Neuronal stem cell (in vitro differentiated cells): ENCODE results near the gene ZNRF4.

Experiments used
- DNase-seq: peaks from one replicate; pipeline ENCODE4 v3.0.0-alpha.2; 2013; ENCODE audit warnings: low spot score
- H2AFZ ChIP-seq: one replicate; pipeline ENCODE4 v1.6.1; 2013; ENCODE audit warnings: mild to moderate bottlenecking, low read length, inconsistent platforms
- H2AK5ac ChIP-seq: 2 replicates; pipeline ENCODE4 v1.6.1; 2013; ENCODE audit warnings: low read depth, mild to moderate bottlenecking, inconsistent platforms, low read length, moderate library complexity, mixed read lengths
- H2BK120ac ChIP-seq: 2 replicates; pipeline ENCODE4 v1.6.1; 2013; ENCODE audit warnings: low read depth, mild to moderate bottlenecking, inconsistent platforms, low read length, moderate library complexity, mixed read lengths
- H2BK12ac ChIP-seq: one replicate; pipeline ENCODE4 v1.6.1; 2013; ENCODE audit warnings: low read length, inconsistent platforms
- H2BK15ac ChIP-seq: 2 replicates; pipeline ENCODE4 v1.6.1; 2013; ENCODE audit warnings: mild to moderate bottlenecking, low read length, inconsistent platforms, mixed read lengths
- H2BK5ac ChIP-seq: one replicate; pipeline ENCODE4 v1.6.1; 2013; ENCODE audit warnings: inconsistent platforms, mild to moderate bottlenecking, low read length, moderate library complexity
- H3K14ac ChIP-seq: one replicate; pipeline ENCODE4 v1.6.1; 2013; ENCODE audit warnings: low read length, inconsistent platforms
- H3K18ac ChIP-seq: 2 replicates; pipeline ENCODE4 v1.6.1; 2013; ENCODE audit warnings: low read length, inconsistent platforms
- H3K23ac ChIP-seq: 2 replicates; pipeline ENCODE4 v1.6.1; 2013; ENCODE audit warnings: low read depth, mild to moderate bottlenecking, mixed read lengths, low read length, inconsistent platforms; ENCODE audit not compliant: poor library complexity
- H3K27ac ChIP-seq: replicated peaks from 3 replicates; pipeline ENCODE4 v1.5.1; 2013; ENCODE audit warnings: low read length, inconsistent platforms
- H3K27me3 ChIP-seq, 3 experiments: 2 replicates each; pipeline ENCODE4 v1.6.1; 2013; ENCODE audit warnings: low read length in 3 of 3, mild to moderate bottlenecking in 2 of 3, inconsistent platforms in 1 of 3, low read depth in 1 of 3, mixed read lengths in 1 of 3, moderate library complexity in 1 of 3; ENCODE audit not compliant: control insufficient read depth in 3 of 3, insufficient read depth in 3 of 3
- H3K36me3 ChIP-seq, 2 donors: replicated peaks in 1 of 2; 2 replicates each; pipeline ENCODE4 v1.6.1; 2013; ENCODE audit warnings: low read length in 2 of 2; ENCODE audit not compliant: control insufficient read depth in 2 of 2, insufficient read depth in 2 of 2
- H3K4ac ChIP-seq: 2 replicates; pipeline ENCODE4 v1.6.1; 2013; ENCODE audit warnings: inconsistent platforms, mild to moderate bottlenecking, low read length, moderate library complexity
- H3K4me1 ChIP-seq, 2 donors: 1 replicate in 1 of 2; 2 replicates in 1 of 2; pipeline ENCODE4 v1.6.1; 2013; ENCODE audit warnings: low read length in 2 of 2, low read depth in 1 of 2; ENCODE audit not compliant: control insufficient read depth in 2 of 2, insufficient read depth in 1 of 2
- H3K4me2 ChIP-seq: one replicate; pipeline ENCODE4 v1.6.1; 2013; ENCODE audit warnings: mild to moderate bottlenecking, low read length, inconsistent platforms; ENCODE audit not compliant: insufficient read depth, poor library complexity, severe bottlenecking
- H3K4me3 ChIP-seq, 2 donors: 2 replicates each; pipeline ENCODE4 v1.5.1; 2013; ENCODE audit warnings: low read length in 2 of 2, mild to moderate bottlenecking in 2 of 2, inconsistent platforms in 1 of 2, moderate library complexity in 1 of 2
- H3K79me1 ChIP-seq: one replicate; pipeline ENCODE4 v1.6.1; 2013; ENCODE audit warnings: low read depth, mild to moderate bottlenecking, inconsistent platforms, low read length, moderate library complexity
- H3K9ac ChIP-seq: one replicate; pipeline ENCODE4 v1.6.1; 2013; ENCODE audit warnings: mild to moderate bottlenecking, low read depth, low read length, inconsistent platforms; ENCODE audit not compliant: poor library complexity
- H3K9me3 ChIP-seq, 2 donors: replicated peaks in 1 of 2; 2 replicates each; pipeline versions ENCODE3 to v1.6.1; 2013; ENCODE audit warnings: low read length in 2 of 2, mild to moderate bottlenecking in 2 of 2, inconsistent platforms in 1 of 2, low read depth in 1 of 2, mixed read lengths in 1 of 2, moderate library complexity in 1 of 2; ENCODE audit not compliant: control insufficient read depth in 2 of 2, insufficient read depth in 1 of 2
- H4K8ac ChIP-seq: one replicate; pipeline ENCODE4 v1.6.1; 2013; ENCODE audit warnings: low read depth, mild to moderate bottlenecking, inconsistent platforms, low read length, moderate library complexity
- H4K91ac ChIP-seq: one replicate; pipeline ENCODE4 v1.6.1; 2013; ENCODE audit warnings: low read length, low read depth, mild to moderate bottlenecking, inconsistent platforms; ENCODE audit not compliant: poor library complexity
- WGBS, 2 donors: extraction: QIAGEN DNeasy Blood & Tissue Kit; methylation state at CpG; one replicate each; pipeline ENCODE4 v1.1.7; 2013; ENCODE audit warnings: missing lambda C conversion rate in 2 of 2, mixed read lengths in 1 of 2; ENCODE audit not compliant: insufficient read length in 2 of 2, insufficient replicate concordance in 1 of 2; ENCODE audit errors: extremely low coverage in 2 of 2; 5-methylcytosine and 5-hydroxymethylcytosine counted together

ZNRF4 gene

GRCh38 chr19:5434351-5434917, 20.8 kb upstream of the ZNRF4 start:
- Histone ChIP-seq H2AK5ac (no peak overlapping the region), H3K9ac (no peak overlapping the region), H2BK5ac (no peak overlapping the region), H3K27ac (no peak overlapping the region), H4K8ac (no peak overlapping the region), H2AFZ (no peak overlapping the region), H3K36me3 (no peaks in the 10 kb centered on the region), H4K91ac (no peak overlapping the region), H3K79me1 (no peaks in the 10 kb centered on the region), H2BK120ac (no peak overlapping the region), H3K4me3 (no peak overlapping the region), H3K27me3 (no peaks in the 10 kb centered on the region), H2BK15ac (no peak overlapping the region), H3K4ac (no peak overlapping the region), H3K23ac (no peak overlapping the region), H2BK12ac (no peak overlapping the region), H3K18ac (no peak overlapping the region), H3K4me1 (peaks cover 5 to 7% of the 10 kb centered on the region in 2 donors), H3K14ac (no peak overlapping the region), H3K4me2 (no peak overlapping the region), H3K9me3 (peaks cover 0 to 2% of the 10 kb centered on the region in 2 donors)
- WGBS, 2 donors, result no CpG with 5 or more reads among the region's 6 CpGs
- DNase-seq, result no peak

GRCh38 chr19:5434970-5435641, 20.1 kb upstream of the ZNRF4 start:
- no peak overlapping the region for H3K4me2 ChIP-seq
- H3K4me1 ChIP-seq, result peaks cover 5 to 7% of the 10 kb centered on the region in 2 donors
- no peaks in the 10 kb centered on the region for H3K27me3 ChIP-seq
- H4K91ac ChIP-seq, result no peak overlapping the region
- H2AK5ac ChIP-seq, result peak overlapping the region; percentile 43
- no peak overlapping the region for H3K9ac ChIP-seq
- no peak for DNase-seq
- no peak overlapping the region for H3K23ac ChIP-seq
- H3K36me3 ChIP-seq, result no peaks in the 10 kb centered on the region
- H4K8ac ChIP-seq, result no peak overlapping the region
- no peak overlapping the region for H2BK5ac ChIP-seq
- H2BK120ac ChIP-seq, result peak overlapping the region; percentile 14
- peak overlapping the region; percentile 34 for H2BK12ac ChIP-seq
- H3K4ac ChIP-seq, result no peak overlapping the region
- no peak overlapping the region for H3K14ac ChIP-seq
- H2AFZ ChIP-seq, result no peak overlapping the region
- WGBS, 2 donors, result no CpG with 5 or more reads among the region's 9 CpGs
- peak overlapping the region; percentile 22 for H3K18ac ChIP-seq
- peaks cover 0 to 2% of the 10 kb centered on the region in 2 donors for H3K9me3 ChIP-seq
- peak overlapping the region; percentile 95 for H2BK15ac ChIP-seq
- no peaks in the 10 kb centered on the region for H3K79me1 ChIP-seq
- H3K4me3 ChIP-seq, result no peak overlapping the region
- no peak overlapping the region for H3K27ac ChIP-seq

- Histone ChIP-seq H4K91ac (no peak overlapping the region), H2BK5ac (no peak overlapping the region), H3K36me3 (no peaks in the 10 kb centered on the region), H3K4me2 (peak overlapping the region; percentile 52), H3K14ac (peak overlapping the region; percentile 64), H3K27me3 (no peaks in the 10 kb centered on the region), H2AK5ac (peak overlapping the region; percentile 99), H3K4ac (peak overlapping the region; percentile 96), H4K8ac (no peak overlapping the region), H2AFZ (peak overlapping the region; percentile 93), H3K4me1 (peaks cover 4 to 5% of the 10 kb centered on the region in 2 donors), H2BK12ac (peak overlapping the region; percentile 34), H3K18ac (peak overlapping the region; percentile 98), H3K9ac (no peak overlapping the region), H3K79me1 (no peaks in the 10 kb centered on the region), H3K9me3 (peaks cover 0 to 2% of the 10 kb centered on the region in 2 donors), H2BK120ac (peak overlapping the region; percentile 64), H3K4me3 (no peak overlapping the region), H3K27ac (no peak overlapping the region), H3K23ac (no peak overlapping the region), H2BK15ac (peak overlapping the region; percentile 100)
- WGBS, 2 donors, result no CpG with 5 or more reads among the region's 7 CpGs
- no peak for DNase-seq
Measured at GRCh38 chr19:5435642-5436017, 19.6 kb upstream of the ZNRF4 start.

- Histone ChIP-seq H2AFZ (peak overlapping the region; percentile 93), H3K9me3 (peaks cover 0 to 2% of the 10 kb centered on the region in 2 donors), H3K27ac (no peak overlapping the region), H3K36me3 (no peaks in the 10 kb centered on the region), H3K27me3 (no peaks in the 10 kb centered on the region), H4K91ac (no peak overlapping the region), H2AK5ac (peak overlapping the region; percentile 99), H3K79me1 (no peaks in the 10 kb centered on the region), H3K4me1 (peaks cover 4 to 5% of the 10 kb centered on the region in 2 donors), H2BK15ac (peak overlapping the region; percentile 100), H2BK12ac (no peak overlapping the region), H4K8ac (peak overlapping the region; percentile 72), H3K23ac (no peak overlapping the region), H3K4me2 (peak overlapping the region; percentile 94), H3K18ac (peak overlapping the region; percentile 98), H2BK120ac (peak overlapping the region; percentile 64), H3K4ac (peak overlapping the region; percentile 96), H2BK5ac (no peak overlapping the region), H3K14ac (peak overlapping the region; percentile 65), H3K9ac (peak overlapping the region; percentile 79), H3K4me3 (peak overlapping the region; percentile 44 to 79)
- WGBS, 2 donors, result no CpG with 5 or more reads among the region's 41 CpGs
- peak; percentile 89 for DNase-seq
Measured at GRCh38 chr19:5436106-5436947, 18.9 kb upstream of the ZNRF4 start.
